ENCODE data around the gene ATXN7L3B. TPM values are rescaled to one million over a fixed set of nuclear protein-coding genes. Genes with fewer than 3 reads are reported as not detected.

Gene ATXN7L3B
- total RNA-seq, 2 experiments from 2014 or later, result 22.4 to 33.3 TPM

GRCh38 chr12:74535536-74535935 is 2.1 kb upstream of the ATXN7L3B start:
- CTCF ChIA-PET (ENCODE audit: unreplicated experiment), result no interaction called here
- POLR2A ChIA-PET, result no interaction called here
- Histone ChIP-seq H3K4me1 (ENCODE audit: insufficient read depth, low read length, poor library complexity, severe bottlenecking) (peaks cover 18% of the 10 kb centered on the region), H3K9me2 (ENCODE audit: insufficient read depth, low read length) (no peaks in the 10 kb centered on the region), H4K20me1 (ENCODE audit: insufficient read depth, low read length) (peaks cover 20% of the 10 kb centered on the region), H3K4me3 (ENCODE audit: low read depth, low read length, poor library complexity, severe bottlenecking) (no peak overlapping the region), H3K36me3 (ENCODE audit: insufficient read depth, low read length) (peaks cover 24% of the 10 kb centered on the region), H3K27ac (ENCODE audit: low read depth, low read length, poor library complexity, severe bottlenecking) (no peak overlapping the region), H3K4me2 (ENCODE audit: low read length) (no peak overlapping the region), H3K79me2 (ENCODE audit: insufficient read depth, low read depth, low read length) (peaks cover 28% of the 10 kb centered on the region), H3K9me3 (ENCODE audit: low read length) (no peaks in the 10 kb centered on the region), H2AFZ (ENCODE audit: low read length) (peak overlapping the region; percentile 38; the same call in 1 of the 2 replicates)
- intact Hi-C loops (cut with micrococcal nuclease; ENCODE audit: unreplicated experiment), result loop anchor here (5.0 kb wide), 4 partner anchors 92 to 583 kb away; no protein-coding TSS in a partner anchor
- no TSS peak for BruUV-seq (replicated peaks)
- TF ChIP-seq EZH2phosphoT487 (IDR thresholded peaks at IDR 0.05; ENCODE audit: borderline replicate concordance, low read depth, low read length), result no peak
- TF ChIP-seq, protein P1, sequence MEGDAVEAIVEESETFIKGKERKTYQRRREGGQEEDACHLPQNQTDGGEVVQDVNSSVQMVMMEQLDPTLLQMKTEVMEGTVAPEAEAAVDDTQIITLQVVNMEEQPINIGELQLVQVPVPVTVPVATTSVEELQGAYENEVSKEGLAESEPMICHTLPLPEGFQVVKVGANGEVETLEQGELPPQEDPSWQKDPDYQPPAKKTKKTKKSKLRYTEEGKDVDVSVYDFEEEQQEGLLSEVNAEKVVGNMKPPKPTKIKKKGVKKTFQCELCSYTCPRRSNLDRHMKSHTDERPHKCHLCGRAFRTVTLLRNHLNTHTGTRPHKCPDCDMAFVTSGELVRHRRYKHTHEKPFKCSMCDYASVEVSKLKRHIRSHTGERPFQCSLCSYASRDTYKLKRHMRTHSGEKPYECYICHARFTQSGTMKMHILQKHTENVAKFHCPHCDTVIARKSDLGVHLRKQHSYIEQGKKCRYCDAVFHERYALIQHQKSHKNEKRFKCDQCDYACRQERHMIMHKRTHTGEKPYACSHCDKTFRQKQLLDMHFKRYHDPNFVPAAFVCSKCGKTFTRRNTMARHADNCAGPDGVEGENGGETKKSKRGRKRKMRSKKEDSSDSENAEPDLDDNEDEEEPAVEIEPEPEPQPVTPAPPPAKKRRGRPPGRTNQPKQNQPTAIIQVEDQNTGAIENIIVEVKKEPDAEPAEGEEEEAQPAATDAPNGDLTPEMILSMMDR (conservative IDR thresholded peaks at IDR 0.05; ENCODE audit: low read length), result no peak
- DNase-seq (ENCODE audit: low spot score), result peak; percentile 28

GRCh38 chr12:74537126-74537706 is 419 bp upstream of the ATXN7L3B start:
- H3K27ac ChIP-seq (ENCODE audit: low read depth, low read length, poor library complexity, severe bottlenecking), result peak overlapping the region; percentile 94
- peaks cover 41% of the 10 kb centered on the region for H3K36me3 ChIP-seq (ENCODE audit: insufficient read depth, low read length)
- peaks cover 36% of the 10 kb centered on the region for H4K20me1 ChIP-seq (ENCODE audit: insufficient read depth, low read length)
- H3K4me1 ChIP-seq (ENCODE audit: insufficient read depth, low read length, poor library complexity, severe bottlenecking), result peaks cover 34% of the 10 kb centered on the region
- ChIA-PET POLR2A (interaction anchor here (0.9 to 2.0 kb wide), 2 partner anchors 12 to 19 kb away, joined by 4 read pairs; no protein-coding TSS in a partner anchor), CTCF (ENCODE audit: unreplicated experiment) (no interaction called here)
- H3K9me3 ChIP-seq (ENCODE audit: low read length), result no peaks in the 10 kb centered on the region
- intact Hi-C loops (cut with micrococcal nuclease; ENCODE audit: unreplicated experiment), result loop anchor here (5.0 kb wide), 4 partner anchors 90 to 585 kb away; no protein-coding TSS in a partner anchor
- peak overlapping the region; percentile 95 for H3K4me3 ChIP-seq (ENCODE audit: low read depth, low read length, poor library complexity, severe bottlenecking)
- TSS peak; percentile 92 for BruUV-seq (replicated peaks)
- peaks cover 45% of the 10 kb centered on the region for H3K79me2 ChIP-seq (ENCODE audit: insufficient read depth, low read depth, low read length)
- DNase-seq (ENCODE audit: low spot score), result peak; percentile 83
- H3K4me2 ChIP-seq (ENCODE audit: low read length), result peak overlapping the region; percentile 80
- H3K9me2 ChIP-seq (ENCODE audit: insufficient read depth, low read length), result no peaks in the 10 kb centered on the region
- TF ChIP-seq, protein P1 (conservative IDR thresholded peaks at IDR 0.05; ENCODE audit: low read length), result peak; percentile 93
- no peak for TF ChIP-seq EZH2phosphoT487 (IDR thresholded peaks at IDR 0.05; ENCODE audit: borderline replicate concordance, low read depth, low read length)
- peak overlapping the region; percentile 99 for H2AFZ ChIP-seq (ENCODE audit: low read length)
